ENCODE measurements around the gene SORCS2.
"Not testable (repeated sequence)": the region's sequence is repeated elsewhere in the genome, so short reads cannot be mapped to it uniquely, and the experiment has no call there.

SORCS2 gene

DNA sequence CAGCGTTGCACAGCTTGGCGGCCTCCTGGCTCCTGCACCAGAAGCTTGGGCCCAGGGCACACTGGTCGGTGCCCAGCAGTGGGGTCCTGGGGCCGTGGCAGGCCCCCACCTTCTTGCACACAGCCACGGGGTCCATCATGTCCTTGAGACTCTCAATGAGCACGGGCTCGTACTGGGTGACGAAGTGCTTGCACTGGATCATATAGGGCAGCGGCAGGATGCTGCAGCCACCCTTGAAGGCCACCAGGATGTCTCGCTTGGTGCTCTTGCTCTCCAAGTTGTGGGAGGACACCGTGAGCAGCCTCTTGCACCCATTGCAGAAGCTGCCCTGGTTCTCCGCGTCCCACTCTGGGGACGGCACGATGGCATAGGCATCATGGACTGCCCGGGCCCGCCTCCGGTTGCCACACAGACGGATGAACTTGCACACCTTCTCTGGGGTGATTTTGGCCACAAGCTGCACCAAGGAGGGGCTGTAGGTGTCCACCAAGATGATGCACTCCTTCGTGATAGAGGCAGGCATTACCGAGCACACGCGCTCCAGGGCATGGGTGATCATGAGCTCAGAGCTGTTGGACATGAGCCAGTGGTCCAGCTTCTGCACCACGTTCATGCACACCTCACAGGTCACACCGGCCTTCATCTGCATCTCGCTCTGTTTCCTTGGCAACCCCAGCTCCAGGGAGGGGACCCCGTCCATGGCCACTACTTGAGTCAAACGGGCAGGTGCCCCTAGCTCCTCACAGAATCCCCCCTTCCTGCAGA lies 241.2 kb downstream of the SORCS2 start:
- DNase-seq = no peak

GRCh38 chr4:7434141-7434765 lies 241.9 kb downstream of the SORCS2 start:
- no peak for DNase-seq

DNA sequence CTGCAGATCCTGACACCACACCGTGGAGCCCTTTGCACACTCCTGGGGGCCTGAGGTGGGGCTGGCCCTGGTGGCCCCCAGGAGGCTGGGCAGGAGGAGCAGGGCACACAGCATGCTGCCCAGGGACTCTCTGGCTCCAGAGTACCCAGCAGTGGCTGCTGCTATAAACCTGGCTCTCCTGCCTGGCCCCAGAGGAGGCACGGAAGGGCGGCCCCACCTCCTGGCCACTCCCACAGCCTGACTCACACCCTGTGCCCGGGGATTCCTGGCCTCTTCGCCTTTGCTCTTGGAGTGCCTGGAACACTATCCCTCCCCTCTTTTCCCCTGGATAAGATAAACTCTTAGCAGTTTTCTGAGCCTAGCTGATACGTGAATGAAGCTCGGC lies 242.4 kb downstream of the SORCS2 start, which contains the start of gene PSAPL1:
Gene PSAPL1, minus strand, starts transcription at position 165 of the 385 bp plus-strand sequence. Its CDS starts 51 bp downstream, at position 114.
- no peak for DNase-seq

DNA sequence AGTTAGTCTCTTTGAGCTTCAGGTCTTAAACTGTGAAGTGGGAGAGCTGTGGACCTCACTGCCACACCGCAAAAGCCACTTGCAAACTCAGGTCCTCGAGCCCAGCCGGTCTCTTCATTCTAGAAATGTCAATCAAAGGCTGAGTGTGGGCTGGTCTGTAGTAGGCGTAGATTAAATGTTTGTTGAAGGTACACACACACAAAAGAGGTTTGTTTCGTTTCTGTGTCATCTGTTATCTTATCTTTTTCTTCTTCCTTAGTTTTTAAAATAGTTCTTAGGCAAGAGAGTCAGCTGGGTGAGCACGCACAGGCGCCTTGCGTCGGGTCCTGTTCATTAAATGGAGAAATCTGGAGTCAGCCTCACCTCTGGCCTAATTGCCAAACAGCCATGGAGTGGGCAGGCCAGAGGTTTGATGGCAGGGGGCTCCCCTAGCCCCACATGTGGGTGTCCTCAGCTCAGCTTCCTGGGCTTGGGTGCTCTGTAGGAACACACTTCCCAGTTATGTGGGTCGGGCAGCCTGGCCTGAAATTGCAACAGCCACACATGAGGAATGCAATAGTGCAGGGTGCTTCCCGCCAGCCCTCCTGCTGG lies 243.2 kb downstream of the SORCS2 start:
- no peak for DNase-seq

DNA sequence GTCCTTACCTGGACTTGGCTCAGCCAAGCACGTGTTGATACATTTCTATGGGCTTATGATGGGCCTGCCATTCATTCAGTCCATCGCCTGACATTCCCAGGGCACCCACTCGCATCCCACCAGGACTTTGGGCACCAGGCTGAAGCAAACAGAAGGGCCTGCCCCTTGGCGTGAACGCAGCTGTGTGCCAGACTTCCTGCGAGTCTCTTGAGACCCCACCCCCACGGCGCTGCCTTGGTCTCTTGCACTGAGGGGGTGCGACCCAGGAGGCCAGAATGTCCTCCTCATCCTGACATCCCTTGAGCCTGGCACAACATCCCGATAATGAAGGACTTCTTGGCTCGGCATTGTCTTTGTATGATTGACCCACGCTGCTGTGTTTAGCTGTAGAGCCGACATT lies 243.9 kb downstream of the SORCS2 start:
- DNase-seq = no peak

GRCh38 chr4:7439699-7440098 lies 247.4 kb downstream of the SORCS2 start:
- no peak for DNase-seq

DNA sequence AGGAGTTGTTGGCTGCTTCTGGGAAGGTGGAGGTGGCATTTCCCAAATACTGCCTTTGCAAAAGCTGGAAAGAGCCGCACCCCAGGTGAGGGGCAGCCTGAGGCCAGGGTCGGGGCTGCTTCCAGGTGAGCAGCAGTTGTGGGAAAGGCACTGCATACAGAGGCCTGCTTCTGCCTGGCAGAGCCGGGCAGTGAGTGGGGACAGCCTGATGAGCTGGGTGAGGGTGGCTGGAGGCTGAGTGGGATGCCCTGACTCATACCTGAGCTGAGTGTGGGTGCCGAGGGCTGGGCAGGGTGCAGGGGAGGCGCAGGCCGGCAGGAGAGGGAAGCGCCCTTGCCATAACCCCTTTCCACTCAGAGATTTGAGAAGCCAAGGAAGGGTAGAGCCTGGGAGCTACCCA lies 248.9 kb downstream of the SORCS2 start:
- DNase-seq = no peak

GRCh38 chr4:7442574-7443162 lies 250.3 kb downstream of the SORCS2 start:
- DNase-seq = no peak

DNA sequence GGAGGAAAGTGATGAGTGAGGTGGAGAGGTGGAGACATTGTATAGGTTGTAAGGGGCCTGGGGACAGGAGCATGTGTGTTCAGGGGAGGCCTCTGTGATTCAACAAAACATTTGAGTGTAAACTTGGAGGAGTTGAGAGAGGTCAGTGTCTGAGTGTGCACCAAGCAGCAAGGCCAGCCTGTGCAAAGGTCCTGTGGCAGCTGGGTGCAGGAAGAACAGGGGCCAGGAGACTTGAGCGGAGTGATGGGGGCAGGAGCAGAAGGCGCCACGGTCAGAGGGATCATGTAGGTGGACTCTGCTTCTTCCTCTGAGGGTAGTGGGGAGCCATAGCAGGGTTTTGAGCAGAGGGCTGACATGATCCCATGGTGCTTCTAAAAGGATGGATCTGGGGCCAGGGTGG lies 252.0 kb downstream of the SORCS2 start:
- no peak for DNase-seq

DNA sequence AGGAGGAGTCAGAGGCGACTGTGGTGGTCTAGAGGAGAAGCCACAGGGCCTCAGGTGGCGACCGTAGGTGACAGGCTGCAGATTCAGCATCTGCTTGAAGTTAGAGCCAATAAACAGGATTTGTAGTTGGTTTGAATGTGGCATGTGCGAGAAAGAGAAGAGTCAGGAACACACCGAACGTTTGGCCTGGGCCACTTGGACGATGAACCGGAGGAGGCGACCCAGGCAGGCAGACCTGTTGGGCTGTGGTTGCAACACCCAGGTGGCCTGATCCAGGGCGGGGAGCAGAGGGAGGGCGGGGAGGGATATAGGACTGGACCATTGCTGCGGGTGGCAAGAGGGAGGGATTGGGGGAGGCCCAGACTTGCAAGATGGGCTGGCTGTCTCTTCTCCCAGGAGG lies 252.4 kb downstream of the SORCS2 start:
- no peak for DNase-seq

DNA sequence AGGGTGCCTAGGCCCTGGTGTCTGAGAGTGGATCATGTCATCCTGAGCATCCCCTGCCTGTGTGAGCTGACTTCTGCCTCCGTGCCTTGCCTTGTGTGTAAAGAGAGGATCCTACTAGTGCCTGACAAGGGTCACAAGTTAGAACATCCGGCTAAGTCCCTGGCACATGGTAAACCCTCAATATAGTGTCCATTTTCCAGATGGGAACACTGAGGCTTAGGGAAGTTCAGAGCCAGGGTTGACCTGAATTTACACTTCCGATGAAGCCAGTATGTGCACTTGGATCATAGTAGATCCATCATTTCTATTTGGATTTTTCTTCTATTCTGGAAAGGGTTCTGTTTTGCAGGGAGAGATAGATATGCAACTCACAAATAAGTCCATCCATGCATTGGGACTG lies 254.9 kb downstream of the SORCS2 start:
- no peak for DNase-seq

GRCh38 chr4:7448036-7448435 lies 255.7 kb downstream of the SORCS2 start:
- no peak for DNase-seq

DNA sequence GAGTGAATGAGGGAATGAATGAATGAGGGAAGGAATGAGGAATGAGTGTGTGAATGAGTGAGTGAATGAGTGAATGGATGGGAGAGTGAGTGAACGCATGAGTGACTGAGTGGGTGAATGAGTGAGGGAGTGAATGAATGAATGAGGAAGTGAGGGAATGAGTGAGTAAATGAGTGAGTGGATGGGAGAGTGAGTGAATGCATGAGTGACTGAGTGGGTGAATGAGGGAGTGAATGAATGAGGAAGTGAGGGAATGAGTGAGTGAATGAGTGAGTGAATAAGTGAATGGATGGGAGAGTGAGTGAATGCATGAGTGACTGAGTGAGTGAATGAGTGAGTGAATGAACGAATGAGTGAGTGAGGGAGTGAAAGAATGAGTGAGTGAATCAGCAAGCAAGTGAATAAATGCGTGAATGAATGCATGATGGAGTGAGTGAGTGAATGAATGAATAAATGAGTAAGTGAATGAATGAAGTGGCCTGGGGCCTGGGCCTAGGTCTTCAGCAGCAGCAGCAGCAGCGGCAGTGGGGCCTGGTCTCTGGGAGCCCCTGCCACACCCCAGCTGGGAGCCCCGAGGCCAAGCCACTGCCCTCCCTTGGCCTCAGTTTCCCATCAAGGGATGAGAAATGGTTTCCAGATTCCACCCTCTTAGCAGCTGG lies 258.6 kb downstream of the SORCS2 start:
- DNase-seq = no peak

- no peak for DNase-seq
These were observed 259.1 kb downstream of the SORCS2 start for GRCh38 chr4:7451434-7451789.

- DNase-seq = no peak
These were observed 259.5 kb downstream of the SORCS2 start for GRCh38 chr4:7451800-7452199.

GRCh38 chr4:7452802-7453201 lies 260.5 kb downstream of the SORCS2 start:
- not testable (repeated sequence) for DNase-seq

DNA sequence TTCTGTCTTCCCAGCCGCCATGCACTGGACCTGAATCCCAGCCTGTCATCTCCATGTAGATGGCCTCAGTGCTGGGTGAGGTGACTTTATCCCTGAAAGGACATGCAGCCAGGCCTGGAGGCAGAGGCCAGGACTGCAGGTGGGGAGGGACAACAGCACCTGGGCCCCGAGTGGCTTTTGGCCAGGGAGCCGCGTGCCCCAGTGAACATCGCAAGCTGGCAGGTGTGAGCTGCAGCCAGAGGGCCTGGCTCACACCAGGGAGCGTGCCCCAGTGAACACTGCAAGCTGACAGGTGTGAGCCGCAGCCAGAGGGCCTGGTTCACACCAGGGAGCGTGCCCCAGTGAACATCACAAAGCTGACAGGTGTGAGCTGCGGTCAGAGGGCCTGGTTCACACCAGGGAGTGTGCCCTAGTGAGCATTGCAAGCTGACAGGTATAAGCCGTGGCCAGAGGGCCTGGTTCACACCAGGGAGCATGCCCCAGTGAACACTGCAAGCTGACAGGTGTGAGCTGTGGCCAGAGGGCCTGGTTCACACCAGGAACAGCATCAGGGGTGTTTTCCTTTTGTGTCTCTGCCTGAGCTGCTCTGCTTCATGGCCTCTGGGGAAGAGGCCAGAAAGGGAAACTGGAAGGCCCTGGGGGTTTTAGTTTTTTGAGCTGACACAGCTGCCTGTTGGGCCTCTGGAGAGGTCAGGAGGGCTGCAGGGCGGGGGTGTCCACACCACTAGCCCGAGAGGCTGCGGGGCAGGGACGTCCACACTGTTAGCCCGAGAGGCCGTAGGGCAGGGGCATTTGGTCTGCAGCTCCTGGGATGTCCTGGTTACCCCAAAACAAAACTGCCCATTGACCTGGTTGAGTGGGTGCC lies 265.1 kb downstream of the SORCS2 start:
- no peak for DNase-seq

GRCh38 chr4:7458066-7458425 lies 265.7 kb downstream of the SORCS2 start:
- no peak for DNase-seq

DNA sequence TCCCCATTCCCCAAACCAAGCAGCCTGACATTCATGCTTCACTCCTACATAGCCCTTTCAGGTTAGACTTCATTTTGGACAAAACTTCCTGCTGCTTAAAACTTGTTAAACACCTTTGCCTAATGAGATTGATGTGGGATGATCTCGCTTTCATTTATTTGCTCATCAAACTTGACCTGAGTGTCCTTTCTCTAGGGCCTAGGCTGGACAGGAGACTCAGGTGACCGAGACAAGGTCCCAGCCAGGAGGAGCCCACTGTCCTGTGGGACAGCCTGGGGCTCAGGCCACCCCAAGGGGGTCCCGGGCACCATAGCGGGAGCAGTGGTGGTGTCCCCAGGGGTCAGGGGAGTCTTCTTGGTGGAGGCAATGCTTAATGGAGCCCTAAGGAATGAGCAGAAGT lies 266.1 kb downstream of the SORCS2 start:
- DNase-seq = no peak

DNA sequence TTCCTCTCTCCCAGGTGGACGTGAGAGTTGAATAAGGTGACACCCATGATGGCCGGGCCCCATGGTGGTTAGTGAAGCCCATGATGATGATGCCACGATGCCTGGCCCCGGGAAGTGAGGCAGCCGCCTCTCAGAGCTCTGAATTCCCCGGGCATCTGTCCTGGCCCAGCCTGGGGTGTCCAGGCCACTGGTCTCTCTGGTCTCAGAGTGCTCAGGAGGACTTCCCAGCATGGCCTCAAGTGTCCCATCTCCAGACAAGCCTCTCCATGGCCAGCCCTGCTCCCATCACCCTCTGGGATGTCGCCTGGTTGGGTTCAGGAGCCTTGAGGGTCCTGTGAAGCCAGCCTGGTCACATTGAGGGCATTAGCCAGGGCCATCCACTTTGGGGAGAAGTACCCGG lies 267.1 kb downstream of the SORCS2 start:
- no peak for DNase-seq

DNA sequence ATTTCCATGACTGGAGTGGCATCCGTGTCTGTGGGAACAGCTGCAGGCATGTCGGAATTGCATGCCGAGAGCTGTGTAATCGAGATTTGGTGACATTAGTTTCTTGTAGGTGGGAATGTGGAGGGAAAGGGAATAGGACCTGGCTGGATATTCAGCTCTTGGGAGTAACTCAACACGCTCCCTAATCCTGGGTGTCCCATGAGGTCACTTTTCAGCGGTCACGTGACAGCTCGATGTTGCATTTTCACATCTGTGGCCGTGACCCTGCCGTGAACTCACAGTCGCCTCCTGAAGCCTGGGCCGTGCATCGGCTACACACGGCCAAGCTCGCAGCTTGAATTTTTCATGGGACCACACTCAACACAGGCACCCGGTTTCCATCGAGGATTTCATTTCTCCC lies 268.2 kb downstream of the SORCS2 start:
- no peak for DNase-seq

DNA sequence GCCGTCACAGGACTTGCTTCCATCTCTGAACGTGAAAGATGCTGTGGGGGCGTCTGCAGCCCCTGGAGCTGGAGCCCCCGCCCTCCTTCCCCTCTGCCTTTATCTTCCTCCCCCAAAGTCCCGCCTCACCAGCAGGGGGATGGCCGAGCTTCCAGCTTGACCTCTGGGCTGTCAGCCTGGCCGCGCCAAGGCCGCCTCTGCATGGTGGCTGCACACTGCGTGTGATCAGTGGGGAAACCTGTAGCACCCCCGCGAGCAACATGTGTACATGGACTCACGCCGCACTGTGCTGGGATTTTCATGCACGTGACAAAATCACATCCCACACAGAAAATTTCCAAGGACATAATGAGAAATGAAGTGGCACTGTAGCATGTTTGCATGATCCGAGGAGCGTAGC lies 268.9 kb downstream of the SORCS2 start:
- DNase-seq = no peak
